Parathyroid adenoma (tissue), 2 donors: Measurements from ENCODE around the gene PEMT.

Experiments used
- H2AFZ ChIP-seq: fragments of 300-600 bp; sonication (generic); one replicate; pipeline ENCODE4 v1.7.0; 2017; ENCODE audit warnings: antibody characterized with exemption, mild to moderate bottlenecking
- H3K27ac ChIP-seq: fragments of 300-600 bp; sonication (generic); one replicate; pipeline ENCODE4 v1.7.0; 2017
- H3K27me3 ChIP-seq: fragments of 300-600 bp; sonication (generic); one replicate; pipeline ENCODE4 v1.7.0; 2017; ENCODE audit warnings: low read length; ENCODE audit not compliant: control insufficient read depth, insufficient read depth
- H3K36me3 ChIP-seq: fragments of 300-600 bp; sonication (generic); one replicate; pipeline ENCODE4 v1.7.0; 2017; ENCODE audit warnings: low read length; ENCODE audit not compliant: control insufficient read depth, insufficient read depth
- H3K4me1 ChIP-seq: fragments of 300-600 bp; sonication (generic); one replicate; pipeline ENCODE4 v1.7.0; 2017; ENCODE audit warnings: control low read depth
- H3K4me2 ChIP-seq: fragments of 300-600 bp; sonication (generic); one replicate; pipeline ENCODE4 v1.7.0; 2017; ENCODE audit warnings: low read length
- H3K4me3 ChIP-seq: fragments of 300-600 bp; sonication (generic); one replicate; pipeline ENCODE4 v1.7.0; 2017; ENCODE audit warnings: low read depth, low read length
- H3K79me2 ChIP-seq: fragments of 300-600 bp; sonication (generic); one replicate; pipeline ENCODE4 v1.7.0; 2017; ENCODE audit warnings: control low read depth
- H3K9ac ChIP-seq: fragments of 300-600 bp; sonication (generic); one replicate; pipeline ENCODE4 v1.7.0; 2017; ENCODE audit warnings: mild to moderate bottlenecking
- H3K9me3 ChIP-seq: fragments of 300-600 bp; sonication (generic); one replicate; pipeline ENCODE4 v1.7.0; 2017; ENCODE audit warnings: low read length; ENCODE audit not compliant: control insufficient read depth
- TF ChIP-seq, protein P1 (sequence below): fragments of 300-600 bp; sonication (generic); IDR thresholded peaks from one replicate; pipeline ENCODE4 v1.7.0; 2017; ENCODE audit warnings: antibody characterized with exemption, mild to moderate bottlenecking
- donor health status: primary hyperparathyroidism.

Gene PEMT

GRCh38 chr17:17510456-17511292 is 80.8 kb downstream of the PEMT start:
- Histone ChIP-seq H3K27me3 (no peaks in the 10 kb centered on the region), H3K9me3 (no peaks in the 10 kb centered on the region), H3K36me3 (no peaks in the 10 kb centered on the region), H3K27ac (no peak overlapping the region), H3K79me2 (no peaks in the 10 kb centered on the region), H3K4me3 (no peak overlapping the region), H3K9ac (no peak overlapping the region), H3K4me1 (no peaks in the 10 kb centered on the region), H3K4me2 (no peak overlapping the region), H2AFZ (no peak overlapping the region)
- TF ChIP-seq, protein P1, sequence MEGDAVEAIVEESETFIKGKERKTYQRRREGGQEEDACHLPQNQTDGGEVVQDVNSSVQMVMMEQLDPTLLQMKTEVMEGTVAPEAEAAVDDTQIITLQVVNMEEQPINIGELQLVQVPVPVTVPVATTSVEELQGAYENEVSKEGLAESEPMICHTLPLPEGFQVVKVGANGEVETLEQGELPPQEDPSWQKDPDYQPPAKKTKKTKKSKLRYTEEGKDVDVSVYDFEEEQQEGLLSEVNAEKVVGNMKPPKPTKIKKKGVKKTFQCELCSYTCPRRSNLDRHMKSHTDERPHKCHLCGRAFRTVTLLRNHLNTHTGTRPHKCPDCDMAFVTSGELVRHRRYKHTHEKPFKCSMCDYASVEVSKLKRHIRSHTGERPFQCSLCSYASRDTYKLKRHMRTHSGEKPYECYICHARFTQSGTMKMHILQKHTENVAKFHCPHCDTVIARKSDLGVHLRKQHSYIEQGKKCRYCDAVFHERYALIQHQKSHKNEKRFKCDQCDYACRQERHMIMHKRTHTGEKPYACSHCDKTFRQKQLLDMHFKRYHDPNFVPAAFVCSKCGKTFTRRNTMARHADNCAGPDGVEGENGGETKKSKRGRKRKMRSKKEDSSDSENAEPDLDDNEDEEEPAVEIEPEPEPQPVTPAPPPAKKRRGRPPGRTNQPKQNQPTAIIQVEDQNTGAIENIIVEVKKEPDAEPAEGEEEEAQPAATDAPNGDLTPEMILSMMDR, result no peak

- Histone ChIP-seq H3K27me3 (no peaks in the 10 kb centered on the region), H2AFZ (no peak overlapping the region), H3K4me3 (no peak overlapping the region), H3K4me2 (no peak overlapping the region), H3K9me3 (no peaks in the 10 kb centered on the region), H3K79me2 (no peaks in the 10 kb centered on the region), H3K27ac (no peak overlapping the region), H3K9ac (no peak overlapping the region), H3K36me3 (no peaks in the 10 kb centered on the region), H3K4me1 (no peaks in the 10 kb centered on the region)
- TF ChIP-seq, protein P1, result no peak
These were observed 81.7 kb downstream of the PEMT start for GRCh38 chr17:17509601-17510425.

DNA sequence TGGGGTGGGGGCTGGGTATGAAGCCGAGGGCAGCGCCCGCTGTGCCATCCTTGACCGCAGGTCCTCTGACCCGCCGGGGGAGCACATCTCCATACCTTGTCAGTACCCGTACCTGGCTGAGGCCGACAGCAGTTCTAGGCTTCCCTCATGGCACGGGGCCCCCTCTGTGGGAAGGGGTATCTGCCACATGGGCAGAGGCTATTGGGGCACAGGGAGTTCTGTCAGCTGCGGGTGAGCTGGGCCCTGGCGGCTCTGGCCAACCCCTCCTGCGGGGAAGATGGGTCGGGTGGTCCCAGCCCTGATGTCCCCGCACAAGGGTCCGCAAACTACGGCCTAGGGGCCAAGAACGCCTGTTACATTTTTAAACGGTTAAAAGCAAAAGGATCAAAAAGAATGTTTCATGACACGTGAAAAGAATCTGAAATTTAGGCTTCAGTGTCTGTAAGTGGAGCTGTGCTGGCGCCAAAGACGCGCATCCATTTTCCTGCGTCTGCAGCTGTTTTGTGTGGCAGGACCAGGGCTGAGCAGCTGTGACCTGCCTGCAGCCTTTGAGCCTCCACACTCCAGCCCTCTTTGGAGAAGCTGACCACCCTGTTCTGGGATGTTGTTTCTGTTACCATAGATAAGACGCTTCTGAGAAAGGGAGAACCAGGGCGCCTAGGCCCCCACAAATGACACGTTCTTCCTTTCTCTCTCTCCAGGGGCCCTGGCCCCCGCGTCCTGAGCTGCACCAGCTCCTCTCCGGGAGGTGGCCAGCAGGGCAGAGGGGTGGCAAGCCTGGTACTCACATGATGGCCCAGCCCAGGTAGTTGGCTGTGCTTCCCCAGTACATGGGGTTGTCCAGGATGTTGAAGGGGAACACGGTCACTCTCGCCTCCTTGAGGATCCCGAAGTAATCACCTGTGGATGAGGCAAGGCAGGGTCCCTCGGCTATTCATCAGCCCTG is 82.6 kb downstream of the PEMT start:
- Histone ChIP-seq H3K27me3 (no peaks in the 10 kb centered on the region), H3K27ac (no peak overlapping the region), H2AFZ (no peak overlapping the region), H3K4me1 (no peaks in the 10 kb centered on the region), H3K4me3 (no peak overlapping the region), H3K9me3 (no peaks in the 10 kb centered on the region), H3K9ac (no peak overlapping the region), H3K4me2 (no peak overlapping the region), H3K79me2 (no peaks in the 10 kb centered on the region), H3K36me3 (no peaks in the 10 kb centered on the region)
- TF ChIP-seq, protein P1, result no peak

DNA sequence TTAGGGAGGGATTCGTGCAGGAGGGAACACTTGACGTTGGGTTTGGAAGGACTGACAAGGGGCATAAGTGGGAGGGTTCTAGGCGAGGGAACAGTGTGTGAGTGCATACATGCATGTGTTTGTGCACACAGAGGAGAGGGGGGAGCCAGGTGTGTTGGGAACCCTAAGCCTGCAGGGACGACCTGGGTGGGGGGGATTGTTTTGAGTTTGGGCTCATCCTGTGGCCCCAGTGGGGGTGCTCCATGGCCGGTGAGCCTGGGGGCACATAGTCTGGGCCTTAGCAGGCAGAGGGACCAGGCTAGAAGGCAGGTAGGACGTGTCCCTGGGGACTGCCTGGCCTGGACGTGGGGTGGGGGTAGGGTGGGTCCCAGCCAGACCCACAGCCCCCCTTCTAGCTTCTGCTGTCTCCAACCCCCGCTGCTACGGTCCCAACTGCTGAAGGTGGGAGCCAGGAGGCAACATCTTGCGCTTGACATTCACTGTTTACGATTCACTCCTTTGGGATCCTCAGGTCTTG is 83.4 kb downstream of the PEMT start:
- no peaks in the 10 kb centered on the region for H3K79me2 ChIP-seq
- no peak overlapping the region for H2AFZ ChIP-seq
- no peak overlapping the region for H3K4me2 ChIP-seq
- H3K27ac ChIP-seq, result no peak overlapping the region
- no peaks in the 10 kb centered on the region for H3K36me3 ChIP-seq
- H3K9ac ChIP-seq, result no peak overlapping the region
- no peaks in the 10 kb centered on the region for H3K9me3 ChIP-seq
- TF ChIP-seq, protein P1, result no peak
- no peaks in the 10 kb centered on the region for H3K27me3 ChIP-seq
- H3K4me1 ChIP-seq, result no peaks in the 10 kb centered on the region
- no peak overlapping the region for H3K4me3 ChIP-seq
